ENCODE results near the gene SUN2. TPM values are rescaled to one million over a fixed set of nuclear protein-coding genes. Genes with fewer than 3 reads are reported as not detected.

Gene SUN2
- total RNA-seq, 1 donor from 2014 or later = 40.2 TPM

DNA sequence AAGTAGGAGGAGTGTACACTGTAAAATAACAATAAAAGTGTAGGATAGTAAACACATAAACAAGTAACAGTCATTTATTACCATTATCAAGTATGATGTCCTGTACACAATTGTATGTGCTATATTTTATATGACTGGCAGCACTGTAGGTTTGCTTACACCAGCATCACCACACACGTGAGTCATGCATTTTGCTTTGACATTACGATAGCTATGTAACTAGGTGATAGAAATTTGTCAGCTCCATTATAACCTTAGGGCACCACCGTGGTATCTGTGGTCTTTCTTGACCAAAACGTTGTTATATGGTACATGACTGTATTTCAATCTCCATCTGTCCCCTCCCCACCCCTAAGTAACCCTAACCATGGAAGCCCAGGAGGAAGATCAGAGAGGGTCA lies 37.0 kb upstream of the SUN2 start:
- H3K4me3 ChIP-seq (ENCODE audit: low read length in 3 of 3) = peak overlapping the region in 2 of 3 donors; percentile 82 to 87
- H3K9me3 ChIP-seq (ENCODE audit: control insufficient read depth in 3 of 3, low read length in 3 of 3) = no peaks in the 10 kb centered on the region
- peaks cover 0 to 7% (median 7%) of the 10 kb centered on the region in 3 donors for H3K36me3 ChIP-seq (ENCODE audit: control insufficient read depth in 3 of 3, insufficient read depth in 3 of 3, low read length in 3 of 3)
- peaks cover 3 to 8% (median 5%) of the 10 kb centered on the region in 3 donors for H3K27me3 ChIP-seq (ENCODE audit: control insufficient read depth in 3 of 3, insufficient read depth in 3 of 3, low read length in 3 of 3)
- peaks cover 14 to 28% (median 18%) of the 10 kb centered on the region in 3 donors for H3K4me1 ChIP-seq (ENCODE audit: control insufficient read depth in 3 of 3, insufficient read depth in 3 of 3, low read length in 3 of 3)
- no peak overlapping the region for H3K27ac ChIP-seq (ENCODE audit: low read depth, low read length)
- peak overlapping the region in 2 of 3 donors; percentile 85 to 86 for H3K9ac ChIP-seq (ENCODE audit: low read depth in 1 of 3, low read length in 3 of 3)

DNA sequence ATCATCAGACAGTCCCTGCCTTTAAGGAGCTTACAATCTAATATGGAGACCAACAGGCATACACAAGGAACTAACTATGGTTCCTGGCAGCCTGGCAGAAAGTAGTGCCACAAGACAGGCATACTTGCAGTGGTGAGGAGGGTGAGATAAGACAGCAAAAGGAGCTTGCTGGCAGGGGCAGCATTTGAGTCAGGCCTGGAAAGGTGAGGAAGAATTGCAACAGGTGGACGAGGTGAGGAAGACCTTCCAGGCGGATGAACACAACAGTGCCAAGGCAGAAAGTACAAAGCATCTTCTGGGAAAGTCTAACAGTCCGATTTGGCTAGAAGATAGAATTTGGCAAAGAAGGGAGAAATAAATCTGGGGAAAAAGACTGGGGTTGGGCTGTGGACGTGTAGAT lies 33.8 kb upstream of the SUN2 start:
- Histone ChIP-seq H3K27me3 (ENCODE audit: control insufficient read depth in 3 of 3, insufficient read depth in 3 of 3, low read length in 3 of 3) (no peaks in the 10 kb centered on the region), H3K4me1 (ENCODE audit: control insufficient read depth in 3 of 3, insufficient read depth in 3 of 3, low read length in 3 of 3) (peaks cover 16 to 32% (median 18%) of the 10 kb centered on the region in 3 donors), H3K9me3 (ENCODE audit: control insufficient read depth in 3 of 3, low read length in 3 of 3) (no peaks in the 10 kb centered on the region), H3K9ac (ENCODE audit: low read depth in 1 of 3, low read length in 3 of 3) (no peak overlapping the region), H3K27ac (ENCODE audit: low read depth, low read length) (no peak overlapping the region), H3K36me3 (ENCODE audit: control insufficient read depth in 3 of 3, insufficient read depth in 3 of 3, low read length in 3 of 3) (peaks cover 0 to 7% (median 7%) of the 10 kb centered on the region in 3 donors), H3K4me3 (ENCODE audit: low read length in 3 of 3) (no peak overlapping the region)

DNA sequence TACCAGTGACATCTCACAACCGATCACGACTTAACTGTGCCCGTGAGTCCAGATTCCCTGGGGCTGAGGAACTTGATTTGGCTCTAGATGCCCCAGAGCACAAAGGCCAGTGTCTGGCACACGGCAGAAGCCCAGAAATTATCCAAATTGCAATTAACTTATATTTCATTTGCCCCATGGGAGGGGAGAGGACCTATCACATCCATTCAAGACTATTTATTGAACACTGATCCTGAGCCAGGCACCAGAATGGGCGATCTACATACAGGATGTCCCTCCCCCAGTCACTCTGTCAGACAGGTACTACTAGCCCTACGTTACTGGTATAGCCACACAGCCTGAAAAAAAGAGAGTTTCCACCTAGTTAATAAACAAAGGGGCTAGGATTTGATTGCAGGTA lies 33.0 kb upstream of the SUN2 start:
- Histone ChIP-seq H3K4me3 (ENCODE audit: low read length in 3 of 3) (no peak overlapping the region), H3K4me1 (ENCODE audit: control insufficient read depth in 3 of 3, insufficient read depth in 3 of 3, low read length in 3 of 3) (peaks cover 14 to 28% (median 16%) of the 10 kb centered on the region in 3 donors), H3K9me3 (ENCODE audit: control insufficient read depth in 3 of 3, low read length in 3 of 3) (no peaks in the 10 kb centered on the region), H3K27ac (ENCODE audit: low read depth, low read length) (peak overlapping the region; percentile 48), H3K27me3 (ENCODE audit: control insufficient read depth in 3 of 3, insufficient read depth in 3 of 3, low read length in 3 of 3) (no peaks in the 10 kb centered on the region), H3K36me3 (ENCODE audit: control insufficient read depth in 3 of 3, insufficient read depth in 3 of 3, low read length in 3 of 3) (peaks cover 0 to 7% (median 7%) of the 10 kb centered on the region in 3 donors), H3K9ac (ENCODE audit: low read depth in 1 of 3, low read length in 3 of 3) (peak overlapping the region in 2 of 3 donors; percentile 4 to 12)

DNA sequence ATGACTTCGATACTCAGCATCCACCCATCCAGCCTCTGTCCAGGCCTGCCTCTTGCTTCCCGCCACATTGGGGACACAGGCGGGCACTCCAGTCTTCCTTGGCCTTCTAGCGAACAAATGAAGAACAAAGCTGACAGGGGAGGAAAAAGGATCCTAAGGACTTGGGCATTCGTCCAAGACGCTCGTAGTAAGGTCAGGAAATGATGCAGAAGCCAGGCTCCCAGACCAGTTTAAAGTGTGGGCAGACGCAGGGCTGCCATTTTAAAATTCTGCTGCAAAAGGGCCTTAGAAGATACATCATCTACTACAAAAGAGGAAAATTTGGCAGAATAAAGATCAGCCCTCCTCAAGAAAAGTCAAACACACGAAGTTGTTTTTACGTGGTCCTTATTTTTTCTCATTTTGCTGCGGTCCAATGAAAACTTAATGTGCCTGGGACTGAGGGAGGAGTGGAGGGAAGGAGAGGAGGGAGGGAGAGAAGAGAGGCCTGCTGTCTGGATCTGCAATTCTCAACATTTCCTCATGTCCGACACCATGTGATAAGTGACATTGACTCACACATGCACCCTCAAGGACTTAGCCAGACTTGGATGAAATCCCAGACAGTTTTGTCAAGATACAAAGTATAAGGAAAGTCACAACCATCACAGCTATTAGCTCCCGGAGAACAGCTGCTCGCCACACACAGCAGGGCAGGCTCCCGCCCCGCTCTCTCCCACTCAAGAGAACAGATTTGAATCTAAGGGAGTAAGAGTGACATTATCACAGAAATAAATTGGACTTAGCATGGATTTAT lies 32.4 kb upstream of the SUN2 start:
- Histone ChIP-seq H3K4me1 (ENCODE audit: control insufficient read depth in 3 of 3, insufficient read depth in 3 of 3, low read length in 3 of 3) (peaks cover 11 to 24% (median 13%) of the 10 kb centered on the region in 3 donors), H3K9ac (ENCODE audit: low read depth in 1 of 3, low read length in 3 of 3) (peak overlapping the region in 2 of 3 donors; percentile 4 to 12), H3K27me3 (ENCODE audit: control insufficient read depth in 3 of 3, insufficient read depth in 3 of 3, low read length in 3 of 3) (no peaks in the 10 kb centered on the region), H3K27ac (ENCODE audit: low read depth, low read length) (peak overlapping the region; percentile 48), H3K9me3 (ENCODE audit: control insufficient read depth in 3 of 3, low read length in 3 of 3) (no peaks in the 10 kb centered on the region), H3K4me3 (ENCODE audit: low read length in 3 of 3) (no peak overlapping the region), H3K36me3 (ENCODE audit: control insufficient read depth in 3 of 3, insufficient read depth in 3 of 3, low read length in 3 of 3) (peaks cover 0 to 7% (median 7%) of the 10 kb centered on the region in 3 donors)

DNA sequence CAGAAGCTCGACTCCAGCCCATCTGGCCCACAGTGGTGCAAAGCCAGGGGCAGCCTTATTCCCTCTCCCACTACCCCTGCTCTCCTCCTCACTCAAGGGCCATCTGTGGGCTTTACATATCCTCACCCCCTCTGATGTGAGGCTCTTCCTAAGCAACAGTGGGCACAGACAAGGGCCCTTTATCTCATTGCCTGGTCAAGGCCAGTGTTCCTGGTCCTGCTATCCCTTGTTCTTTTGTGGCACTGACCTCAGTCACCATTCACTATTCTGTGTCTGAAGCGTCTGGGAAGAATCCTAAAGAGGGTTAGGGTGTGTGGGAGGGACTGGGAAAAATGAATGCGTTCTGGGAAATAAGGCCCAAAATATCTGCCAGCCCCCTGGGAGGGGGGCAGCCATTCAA lies 30.8 kb upstream of the SUN2 start:
- H3K9me3 ChIP-seq (ENCODE audit: control insufficient read depth in 3 of 3, low read length in 3 of 3) = no peaks in the 10 kb centered on the region
- no peak overlapping the region for H3K9ac ChIP-seq (ENCODE audit: low read depth in 1 of 3, low read length in 3 of 3)
- H3K4me3 ChIP-seq (ENCODE audit: low read length in 3 of 3) = no peak overlapping the region
- H3K27ac ChIP-seq (ENCODE audit: low read depth, low read length) = no peak overlapping the region
- peaks cover 4 to 9% (median 7%) of the 10 kb centered on the region in 3 donors for H3K36me3 ChIP-seq (ENCODE audit: control insufficient read depth in 3 of 3, insufficient read depth in 3 of 3, low read length in 3 of 3)
- peaks cover 9 to 17% (median 12%) of the 10 kb centered on the region in 3 donors for H3K4me1 ChIP-seq (ENCODE audit: control insufficient read depth in 3 of 3, insufficient read depth in 3 of 3, low read length in 3 of 3)
- H3K27me3 ChIP-seq (ENCODE audit: control insufficient read depth in 3 of 3, insufficient read depth in 3 of 3, low read length in 3 of 3) = no peaks in the 10 kb centered on the region

DNA sequence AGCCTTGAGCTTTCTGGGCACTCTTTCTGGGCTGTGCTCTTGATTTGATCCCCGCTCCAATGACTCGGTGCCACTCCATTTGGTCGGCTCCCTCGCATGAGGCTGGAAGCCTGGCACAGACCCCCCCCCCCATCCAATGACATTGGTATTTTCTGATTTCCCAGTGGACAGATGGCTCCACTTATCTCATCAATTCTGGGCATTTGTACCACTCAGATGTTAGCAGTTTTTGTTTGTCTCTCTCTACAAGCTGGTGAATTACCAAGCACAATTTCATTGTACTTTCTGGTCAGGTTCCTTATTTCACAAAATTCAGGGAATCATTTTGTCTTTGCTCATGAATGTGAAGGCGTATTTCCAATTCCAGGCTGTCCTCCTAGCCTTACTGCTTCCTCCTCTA lies 29.1 kb upstream of the SUN2 start:
- no peaks in the 10 kb centered on the region for H3K9me3 ChIP-seq (ENCODE audit: control insufficient read depth in 3 of 3, low read length in 3 of 3)
- H3K27ac ChIP-seq (ENCODE audit: low read depth, low read length) = no peak overlapping the region
- no peaks in the 10 kb centered on the region for H3K27me3 ChIP-seq (ENCODE audit: control insufficient read depth in 3 of 3, insufficient read depth in 3 of 3, low read length in 3 of 3)
- H3K4me3 ChIP-seq (ENCODE audit: low read length in 3 of 3) = no peak overlapping the region
- H3K36me3 ChIP-seq (ENCODE audit: control insufficient read depth in 3 of 3, insufficient read depth in 3 of 3, low read length in 3 of 3) = peaks cover 8 to 10% (median 10%) of the 10 kb centered on the region in 3 donors
- no peak overlapping the region for H3K9ac ChIP-seq (ENCODE audit: low read depth in 1 of 3, low read length in 3 of 3)
- peaks cover 9 to 25% (median 17%) of the 10 kb centered on the region in 3 donors for H3K4me1 ChIP-seq (ENCODE audit: control insufficient read depth in 3 of 3, insufficient read depth in 3 of 3, low read length in 3 of 3)

DNA sequence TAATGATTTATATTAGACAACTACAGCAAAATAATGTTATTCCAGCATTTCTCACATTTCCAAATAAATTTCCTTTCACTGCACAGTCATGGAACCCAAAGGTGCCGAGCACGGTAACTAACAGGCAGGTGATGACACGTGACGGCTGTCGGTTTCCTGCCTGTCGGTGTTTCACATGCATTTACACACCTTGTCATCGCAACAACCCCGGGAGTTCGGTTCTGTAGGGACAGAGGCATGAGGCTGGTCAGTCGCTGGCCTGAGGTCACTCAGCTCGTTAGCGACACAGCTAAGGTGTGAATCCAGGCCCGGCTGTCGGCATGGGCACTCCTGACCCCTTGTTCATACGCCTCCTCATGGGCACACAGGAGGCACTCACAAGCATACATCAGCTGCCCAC lies 28.2 kb upstream of the SUN2 start:
- H3K27ac ChIP-seq (ENCODE audit: low read depth, low read length) = no peak overlapping the region
- H3K4me3 ChIP-seq (ENCODE audit: low read length in 3 of 3) = no peak overlapping the region
- H3K4me1 ChIP-seq (ENCODE audit: control insufficient read depth in 3 of 3, insufficient read depth in 3 of 3, low read length in 3 of 3) = peaks cover 9 to 24% (median 16%) of the 10 kb centered on the region in 3 donors
- H3K9me3 ChIP-seq (ENCODE audit: control insufficient read depth in 3 of 3, low read length in 3 of 3) = no peaks in the 10 kb centered on the region
- H3K9ac ChIP-seq (ENCODE audit: low read depth in 1 of 3, low read length in 3 of 3) = no peak overlapping the region
- peaks cover 10 to 11% (median 10%) of the 10 kb centered on the region in 3 donors for H3K36me3 ChIP-seq (ENCODE audit: control insufficient read depth in 3 of 3, insufficient read depth in 3 of 3, low read length in 3 of 3)
- H3K27me3 ChIP-seq (ENCODE audit: control insufficient read depth in 3 of 3, insufficient read depth in 3 of 3, low read length in 3 of 3) = no peaks in the 10 kb centered on the region

DNA sequence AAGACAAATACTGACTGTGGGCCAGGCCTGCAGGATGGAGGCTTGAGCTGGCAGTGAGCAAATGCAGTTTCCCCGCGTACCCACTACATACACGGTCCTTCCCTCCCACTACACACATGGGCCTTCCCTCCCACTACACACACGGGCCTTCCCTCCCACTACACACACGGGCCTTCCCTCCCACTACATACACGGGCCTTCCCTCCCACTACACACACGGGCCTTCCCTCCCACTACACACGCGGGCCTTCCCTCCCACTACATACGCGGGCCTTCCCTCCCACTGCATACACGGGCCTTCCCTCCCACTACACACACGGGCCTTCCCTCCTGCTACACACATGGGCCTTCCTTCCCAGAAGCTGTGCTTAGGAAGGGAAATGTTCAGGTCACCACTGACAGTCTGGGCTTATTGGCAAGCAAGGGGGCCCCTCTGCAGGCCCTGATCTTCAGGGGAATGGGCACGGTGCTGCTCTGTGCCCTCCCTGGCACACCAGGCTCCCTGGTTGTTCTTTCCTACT lies 27.4 kb upstream of the SUN2 start:
- Histone ChIP-seq H3K9ac (ENCODE audit: low read depth in 1 of 3, low read length in 3 of 3) (no peak overlapping the region), H3K36me3 (ENCODE audit: control insufficient read depth in 3 of 3, insufficient read depth in 3 of 3, low read length in 3 of 3) (peaks cover 10 to 16% (median 11%) of the 10 kb centered on the region in 3 donors), H3K4me3 (ENCODE audit: low read length in 3 of 3) (no peak overlapping the region), H3K9me3 (ENCODE audit: control insufficient read depth in 3 of 3, low read length in 3 of 3) (no peaks in the 10 kb centered on the region), H3K4me1 (ENCODE audit: control insufficient read depth in 3 of 3, insufficient read depth in 3 of 3, low read length in 3 of 3) (peaks cover 6 to 15% (median 9%) of the 10 kb centered on the region in 3 donors), H3K27ac (ENCODE audit: low read depth, low read length) (no peak overlapping the region), H3K27me3 (ENCODE audit: control insufficient read depth in 3 of 3, insufficient read depth in 3 of 3, low read length in 3 of 3) (no peaks in the 10 kb centered on the region)

DNA sequence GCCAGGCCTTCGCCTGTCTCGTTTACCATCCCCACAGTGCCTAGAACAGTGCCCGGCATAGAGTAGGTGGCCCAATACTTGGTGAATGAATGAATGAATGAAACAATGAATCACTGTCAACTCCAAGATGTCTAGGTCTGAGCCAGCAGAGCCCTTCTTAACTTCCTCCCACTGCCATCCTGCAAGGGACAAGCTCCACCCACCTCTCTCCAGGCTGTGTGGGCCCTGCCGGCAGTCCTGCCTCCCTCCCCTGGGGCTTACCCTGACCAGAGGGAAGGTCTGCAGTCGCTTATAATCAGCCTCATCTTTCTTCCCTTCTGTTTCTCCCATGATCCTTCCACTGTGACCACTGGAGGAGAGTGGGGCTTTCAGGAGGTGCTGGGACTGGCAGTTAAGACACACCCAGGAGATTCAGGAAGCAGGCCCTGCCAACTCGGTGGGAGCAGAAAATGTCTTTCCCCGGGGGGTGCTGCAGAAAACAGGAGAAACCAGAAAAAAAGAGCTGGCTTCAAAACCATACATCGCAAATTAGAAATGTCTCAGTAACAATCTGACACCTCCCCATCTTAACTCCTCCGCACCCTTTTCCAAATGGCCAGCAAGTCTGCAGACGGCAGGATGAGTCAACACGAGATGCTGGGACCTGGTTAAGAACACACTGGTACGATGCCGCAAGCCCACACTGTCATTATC lies 26.8 kb upstream of the SUN2 start:
- Histone ChIP-seq H3K27me3 (ENCODE audit: control insufficient read depth in 3 of 3, insufficient read depth in 3 of 3, low read length in 3 of 3) (no peaks in the 10 kb centered on the region), H3K4me3 (ENCODE audit: low read length in 3 of 3) (no peak overlapping the region), H3K4me1 (ENCODE audit: control insufficient read depth in 3 of 3, insufficient read depth in 3 of 3, low read length in 3 of 3) (peaks cover 3 to 15% (median 6%) of the 10 kb centered on the region in 3 donors), H3K9ac (ENCODE audit: low read depth in 1 of 3, low read length in 3 of 3) (no peak overlapping the region), H3K27ac (ENCODE audit: low read depth, low read length) (no peak overlapping the region), H3K36me3 (ENCODE audit: control insufficient read depth in 3 of 3, insufficient read depth in 3 of 3, low read length in 3 of 3) (peaks cover 10 to 16% (median 11%) of the 10 kb centered on the region in 3 donors), H3K9me3 (ENCODE audit: control insufficient read depth in 3 of 3, low read length in 3 of 3) (no peaks in the 10 kb centered on the region)
